SJCRH30 (cell line): ENCODE results near the gene LMO2. TPM values are rescaled to one million over a fixed set of nuclear protein-coding genes. Genes with fewer than 3 reads are reported as not detected.

Experiments used
- DNase-seq, 2 experiments: peaks; one replicate each; pipeline ENCODE4 v3.0.0-alpha.2; 2015 to 2020
- H3K27ac ChIP-seq: fragments of 250-450 bp; sonication (Bioruptor Pico); 2 replicates; pipeline ENCODE4 v1.5.1; 2020; ENCODE audit warnings: mild to moderate bottlenecking, moderate library complexity
- H3K27me3 ChIP-seq: fragments of 250-450 bp; sonication (Bioruptor Pico); 2 replicates; pipeline ENCODE4 v1.5.1; 2020; ENCODE audit warnings: mild to moderate bottlenecking, moderate library complexity
- H3K36me3 ChIP-seq: fragments of 250-450 bp; sonication (Bioruptor Pico); 2 replicates; pipeline ENCODE4 v1.5.1; 2020; ENCODE audit warnings: mild to moderate bottlenecking, moderate library complexity
- H3K4me1 ChIP-seq: fragments of 250-450 bp; sonication (Bioruptor Pico); 2 replicates; pipeline ENCODE4 v1.5.1; 2020; ENCODE audit warnings: mild to moderate bottlenecking, moderate library complexity
- H3K4me3 ChIP-seq: fragments of 250-450 bp; sonication (Bioruptor Pico); 2 replicates; pipeline ENCODE4 v1.5.1; 2020; ENCODE audit warnings: mild to moderate bottlenecking, moderate library complexity
- H3K9me3 ChIP-seq: fragments of 250-450 bp; sonication (Bioruptor Pico); replicated peaks from 2 replicates; pipeline ENCODE4 v1.5.1; 2020; ENCODE audit warnings: mild to moderate bottlenecking, moderate library complexity
- total RNA-seq: library from RNA; depleted of rRNA; stranded (reverse); fragments of >200 nt; shearing (Covaris generic); gene quantifications from 2 replicates; pipeline ENCODE4 v1.2.3, GENCODE V29; 2014

The LMO2 gene
- total RNA-seq, 1 experiment from 2014 or later: 1.2 TPM

GRCh38 chr11:33867996-33868646 is 23.8 kb downstream of the LMO2 start:
- H3K27me3 ChIP-seq: peaks cover 5% of the 10 kb centered on the region; the same call in 1 of the 2 replicates
- no peaks in the 10 kb centered on the region for H3K36me3 ChIP-seq
- no peak overlapping the region for H3K27ac ChIP-seq
- no peaks in the 10 kb centered on the region for H3K9me3 ChIP-seq
- H3K4me3 ChIP-seq: no peak overlapping the region
- no peak for DNase-seq
- peaks cover 2% of the 10 kb centered on the region; the same call in 1 of the 2 replicates for H3K4me1 ChIP-seq

GRCh38 chr11:33867561-33867960 is 24.3 kb downstream of the LMO2 start:
- Histone ChIP-seq H3K27me3 (peaks cover 5% of the 10 kb centered on the region; the same call in 1 of the 2 replicates), H3K36me3 (no peaks in the 10 kb centered on the region), H3K4me3 (no peak overlapping the region), H3K9me3 (no peaks in the 10 kb centered on the region), H3K27ac (no peak overlapping the region), H3K4me1 (peaks cover 2% of the 10 kb centered on the region; the same call in 1 of the 2 replicates)
- no peak for DNase-seq

- no peak overlapping the region for H3K27ac ChIP-seq
- H3K9me3 ChIP-seq: no peaks in the 10 kb centered on the region
- H3K4me1 ChIP-seq: peaks cover 2% of the 10 kb centered on the region; the same call in 1 of the 2 replicates
- no peaks in the 10 kb centered on the region for H3K36me3 ChIP-seq
- DNase-seq: no peak
- H3K4me3 ChIP-seq: no peak overlapping the region
- H3K27me3 ChIP-seq: peaks cover 5% of the 10 kb centered on the region; the same call in 1 of the 2 replicates
These were observed 24.9 kb downstream of the LMO2 start for GRCh38 chr11:33866936-33867335.

GRCh38 chr11:33864479-33864878 is 27.4 kb downstream of the LMO2 start:
- peaks cover 5% of the 10 kb centered on the region; the same call in 1 of the 2 replicates for H3K27me3 ChIP-seq
- H3K36me3 ChIP-seq: no peaks in the 10 kb centered on the region
- no peak overlapping the region for H3K27ac ChIP-seq
- no peak for DNase-seq
- H3K4me1 ChIP-seq: peaks cover 2% of the 10 kb centered on the region; the same call in 1 of the 2 replicates
- H3K9me3 ChIP-seq: no peaks in the 10 kb centered on the region
- H3K4me3 ChIP-seq: no peak overlapping the region

- no peaks in the 10 kb centered on the region for H3K9me3 ChIP-seq
- no peak for DNase-seq
- H3K27me3 ChIP-seq: peaks cover 1% of the 10 kb centered on the region; the same call in 1 of the 2 replicates
- H3K4me3 ChIP-seq: no peak overlapping the region
- H3K27ac ChIP-seq: no peak overlapping the region
- peaks cover 1% of the 10 kb centered on the region; the same call in 1 of the 2 replicates for H3K4me1 ChIP-seq
- no peaks in the 10 kb centered on the region for H3K36me3 ChIP-seq
These were observed 28.3 kb downstream of the LMO2 start for GRCh38 chr11:33863418-33864172.

- Histone ChIP-seq H3K4me1 (no peaks in the 10 kb centered on the region), H3K4me3 (no peak overlapping the region), H3K36me3 (no peaks in the 10 kb centered on the region), H3K9me3 (no peaks in the 10 kb centered on the region), H3K27ac (no peak overlapping the region), H3K27me3 (no peaks in the 10 kb centered on the region)
- no peak for DNase-seq
These were observed 29.8 kb downstream of the LMO2 start for GRCh38 chr11:33861941-33862589.

GRCh38 chr11:33861386-33861785 is 30.5 kb downstream of the LMO2 start:
- Histone ChIP-seq H3K27ac (no peak overlapping the region), H3K4me3 (no peak overlapping the region), H3K36me3 (no peaks in the 10 kb centered on the region), H3K27me3 (no peaks in the 10 kb centered on the region), H3K4me1 (no peaks in the 10 kb centered on the region), H3K9me3 (no peaks in the 10 kb centered on the region)
- DNase-seq: no peak

GRCh38 chr11:33860926-33861325 is 30.9 kb downstream of the LMO2 start:
- Histone ChIP-seq H3K27me3 (no peaks in the 10 kb centered on the region), H3K36me3 (no peaks in the 10 kb centered on the region), H3K4me1 (no peaks in the 10 kb centered on the region), H3K4me3 (no peak overlapping the region), H3K27ac (no peak overlapping the region), H3K9me3 (no peaks in the 10 kb centered on the region)
- no peak for DNase-seq

GRCh38 chr11:33859306-33859705 is 32.6 kb downstream of the LMO2 start:
- Histone ChIP-seq H3K36me3 (no peaks in the 10 kb centered on the region), H3K27ac (no peak overlapping the region), H3K4me3 (no peak overlapping the region), H3K4me1 (no peaks in the 10 kb centered on the region), H3K27me3 (no peaks in the 10 kb centered on the region), H3K9me3 (no peaks in the 10 kb centered on the region)
- DNase-seq: no peak

- no peaks in the 10 kb centered on the region for H3K4me1 ChIP-seq
- no peaks in the 10 kb centered on the region for H3K9me3 ChIP-seq
- peak; percentile 60 to 84 for DNase-seq
- no peak overlapping the region for H3K27ac ChIP-seq
- H3K4me3 ChIP-seq: no peak overlapping the region
- H3K36me3 ChIP-seq: no peaks in the 10 kb centered on the region
- H3K27me3 ChIP-seq: no peaks in the 10 kb centered on the region
These were observed 33.9 kb downstream of the LMO2 start for GRCh38 chr11:33857933-33858371.

GRCh38 chr11:33855500-33855899 is 36.4 kb downstream of the LMO2 start:
- no peaks in the 10 kb centered on the region for H3K4me1 ChIP-seq
- DNase-seq: no peak
- no peaks in the 10 kb centered on the region for H3K9me3 ChIP-seq
- no peaks in the 10 kb centered on the region for H3K36me3 ChIP-seq
- H3K27ac ChIP-seq: no peak overlapping the region
- H3K4me3 ChIP-seq: no peak overlapping the region
- no peaks in the 10 kb centered on the region for H3K27me3 ChIP-seq

GRCh38 chr11:33848717-33849390 is 43.0 kb downstream of the LMO2 start:
- DNase-seq: no peak
- no peak overlapping the region for H3K27ac ChIP-seq
- H3K27me3 ChIP-seq: no peaks in the 10 kb centered on the region
- no peaks in the 10 kb centered on the region for H3K36me3 ChIP-seq
- no peaks in the 10 kb centered on the region for H3K4me1 ChIP-seq
- H3K4me3 ChIP-seq: no peak overlapping the region
- H3K9me3 ChIP-seq: no peaks in the 10 kb centered on the region

GRCh38 chr11:33847251-33847650 is 44.6 kb downstream of the LMO2 start:
- H3K9me3 ChIP-seq: no peaks in the 10 kb centered on the region
- H3K27ac ChIP-seq: no peak overlapping the region
- no peak overlapping the region for H3K4me3 ChIP-seq
- H3K4me1 ChIP-seq: no peaks in the 10 kb centered on the region
- no peaks in the 10 kb centered on the region for H3K36me3 ChIP-seq
- no peaks in the 10 kb centered on the region for H3K27me3 ChIP-seq
- no peak for DNase-seq

- H3K27me3 ChIP-seq: no peaks in the 10 kb centered on the region; the same call in 1 of the 2 replicates
These were observed 47.6 kb downstream of the LMO2 start for GRCh38 chr11:33844236-33844635.

More at GRCh38 chr11:33844236-33844635, 47.6 kb downstream of the LMO2 start:
- Histone ChIP-seq H3K4me3 (no peak overlapping the region), H3K27ac (no peak overlapping the region), H3K4me1 (no peaks in the 10 kb centered on the region), H3K9me3 (no peaks in the 10 kb centered on the region), H3K36me3 (no peaks in the 10 kb centered on the region)
- no peak for DNase-seq
